ENCODE measurements around the gene MED14. TPM values are rescaled to one million over a fixed set of nuclear protein-coding genes. Genes with fewer than 3 reads are reported as not detected.

The MED14 gene
- total and polyA plus RNA-seq, 2 of the 4 experiments (the other 2 are of a cell fraction), result 17.6 to 25.9 TPM

DNA sequence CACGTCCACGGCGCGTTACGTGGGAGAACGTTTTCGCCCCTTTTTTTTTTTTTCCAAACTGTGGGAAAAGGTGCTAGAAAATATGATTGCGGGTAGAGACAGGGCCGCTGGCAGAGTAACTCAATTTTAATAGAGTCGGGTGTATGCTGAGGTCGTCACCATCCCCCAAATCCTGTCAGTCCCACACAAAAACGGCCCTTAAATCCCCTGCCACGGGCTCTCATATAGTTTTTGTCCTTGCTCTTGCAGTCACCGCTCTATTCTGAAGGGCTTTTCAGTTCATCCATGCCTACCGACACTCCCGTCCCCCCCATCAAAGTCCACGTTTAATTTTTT is 796 bp upstream of the MED14 start:
- H2BK15ac ChIP-seq (ENCODE audit: low read depth, low read length), result 0 out of 3 replicates have a peak overlapping the region, but pooled peaks have one; percentile 9
- peak overlapping the region; percentile 69 for H4K5ac ChIP-seq (ENCODE audit: low read depth, low read length)
- H3K79me1 ChIP-seq (ENCODE audit: low read depth in 1 of 2, low read length in 2 of 2), result no peaks in the 10 kb centered on the region
- peak overlapping the region; percentile 89 for H4K91ac ChIP-seq (ENCODE audit: insufficient read depth, low read depth, low read length)
- peaks cover 4% of the 10 kb centered on the region; the same call in 1 of the 2 replicates for H3K4me1 ChIP-seq (ENCODE audit: control insufficient read depth, insufficient read depth, low read length)
- H4K8ac ChIP-seq (ENCODE audit: low read depth in 2 of 2, low read length in 2 of 2), result peak overlapping the region; percentile 88 to 89; a peak in 3 of 4 replicates
- POLR2A ChIA-PET (ENCODE audit: unreplicated experiment), result interaction anchor here (0.5 kb wide), 1 partner anchor 349 kb away, joined by 9 read pairs; the partner anchor contains the start of gene USP9X
- no peak overlapping the region for H2AK5ac ChIP-seq (ENCODE audit: low read depth, low read length)
- no peak for ATAC-seq (ENCODE audit: low read depth)
- peak overlapping the region; percentile 65 for H3K4me2 ChIP-seq (ENCODE audit: low read depth, low read length)
- H3K27me3 ChIP-seq (ENCODE audit: control insufficient read depth, insufficient read depth, low read length), result peaks cover 6% of the 10 kb centered on the region
- no peaks in the 10 kb centered on the region for H3K9me3 ChIP-seq (ENCODE audit: control insufficient read depth, insufficient read depth, low read length)
- no peaks in the 10 kb centered on the region for H3K36me3 ChIP-seq (ENCODE audit: control insufficient read depth, insufficient read depth, low read length)
- H3K4me3 ChIP-seq (ENCODE audit: insufficient read depth, low read depth, low read length), result peak overlapping the region; percentile 88
- H3K9me1 ChIP-seq (ENCODE audit: insufficient read depth, low read length), result no peaks in the 10 kb centered on the region
- CTCF ChIA-PET, result no interaction called here
- H3K9ac ChIP-seq (ENCODE audit: low read depth, low read length), result peak overlapping the region; percentile 88
- BruUV-seq (replicated peaks), result no TSS peak
- H3K18ac ChIP-seq (ENCODE audit: low read depth, low read length), result peak overlapping the region; percentile 84; the same call in 1 of the 2 replicates
- no peak overlapping the region for H2BK20ac ChIP-seq (ENCODE audit: low read depth, low read length)
- peak overlapping the region; percentile 93 for H2BK5ac ChIP-seq (ENCODE audit: low read depth, low read length, poor library complexity, severe bottlenecking)
- peaks cover 6% of the 10 kb centered on the region; the same call in 1 of the 2 replicates for H4K20me1 ChIP-seq (ENCODE audit: insufficient read depth, low read length)
- H2AFZ ChIP-seq (replicated peaks; ENCODE audit: low read length, poor library complexity), result peak overlapping the region; percentile 97
- peak overlapping the region; percentile 41 for H3K14ac ChIP-seq (replicated peaks; ENCODE audit: low read depth, low read length)
- dilution Hi-C loops (cut with HindIII; ENCODE audit: low sequenced_read_pairs, unreplicated experiment) (no loop called here), in situ Hi-C loops (cut with MboI; ENCODE audit: low sequenced_read_pairs) (loop anchor here (10.0 kb wide), 1 partner anchor 61 kb away; no protein-coding TSS in a partner anchor), intact Hi-C loops (cut with micrococcal nuclease) (loop anchor here (1.0 to 10.0 kb wide), 4 partner anchors 58 to 351 kb away; partner anchors contain the start of gene USP9X)
- H2AK9ac ChIP-seq (replicated peaks; ENCODE audit: low read depth, low read length, poor library complexity), result no peak overlapping the region
- H3K27ac ChIP-seq (ENCODE audit: insufficient read depth, low read length), result peak overlapping the region; percentile 98
- H3K23ac ChIP-seq (ENCODE audit: low read depth, low read length), result no peak overlapping the region; the same call in 1 of the 2 replicates
- H2BK120ac ChIP-seq (ENCODE audit: low read depth, low read length), result peak overlapping the region; percentile 77
- peak overlapping the region; percentile 96 for H3K56ac ChIP-seq (ENCODE audit: extremely low read depth, insufficient read depth, low read length)
- no CpG with 5 or more reads among the region's 17 CpGs for WGBS, 2 experiments (ENCODE audit: extremely low coverage in 2 of 2, insufficient read length in 1 of 2)
- TF ChIP-seq RFX5 (IDR thresholded peaks at IDR 0.05; ENCODE audit: low read depth, low read length), result no peak
- TF ChIP-seq, protein P1, sequence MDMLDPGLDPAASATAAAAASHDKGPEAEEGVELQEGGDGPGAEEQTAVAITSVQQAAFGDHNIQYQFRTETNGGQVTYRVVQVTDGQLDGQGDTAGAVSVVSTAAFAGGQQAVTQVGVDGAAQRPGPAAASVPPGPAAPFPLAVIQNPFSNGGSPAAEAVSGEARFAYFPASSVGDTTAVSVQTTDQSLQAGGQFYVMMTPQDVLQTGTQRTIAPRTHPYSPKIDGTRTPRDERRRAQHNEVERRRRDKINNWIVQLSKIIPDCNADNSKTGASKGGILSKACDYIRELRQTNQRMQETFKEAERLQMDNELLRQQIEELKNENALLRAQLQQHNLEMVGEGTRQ (IDR thresholded peaks at IDR 0.05; ENCODE audit: low read depth, low read length), result no peak
- TF ChIP-seq POLR2A (IDR thresholded peaks at IDR 0.05; ENCODE audit: low read depth, low read length), result no peak
- no peak for TF ChIP-seq SMC3 (IDR thresholded peaks at IDR 0.05; ENCODE audit: low read depth, low read length)
- TF ChIP-seq MAFK (IDR thresholded peaks at IDR 0.05; ENCODE audit: low read depth, low read length), result no peak
- TF ChIP-seq CEBPB (IDR thresholded peaks at IDR 0.05; ENCODE audit: low read depth, low read length), result no peak
- TF ChIP-seq ELK1 (IDR thresholded peaks at IDR 0.05; ENCODE audit: borderline replicate concordance, low read depth, low read length), result no peak
- no peak for TF ChIP-seq MXI1 (IDR thresholded peaks at IDR 0.05; ENCODE audit: borderline replicate concordance, low read depth, low read length)
- TF ChIP-seq BHLHE40 (IDR thresholded peaks at IDR 0.05; ENCODE audit: low read depth, low read length), result no peak
- TF ChIP-seq MAZ (IDR thresholded peaks at IDR 0.05; ENCODE audit: borderline replicate concordance, low read depth, low read length), result no peak
- no peak for TF ChIP-seq FOS (IDR thresholded peaks at IDR 0.05; ENCODE audit: low read depth, low read length)
- no peak for TF ChIP-seq CHD1 (IDR thresholded peaks at IDR 0.05; ENCODE audit: low read depth, low read length)
- TF ChIP-seq RAD21 (IDR thresholded peaks at IDR 0.05; ENCODE audit: low read length), result no peak
- H3K4ac ChIP-seq (ENCODE audit: low read depth, low read length), result peak overlapping the region; percentile 68
- DNase-seq, result no peak

Data from IMR-90 (cell line).